ENCODE data around the gene LACTB.

The LACTB gene

DNA sequence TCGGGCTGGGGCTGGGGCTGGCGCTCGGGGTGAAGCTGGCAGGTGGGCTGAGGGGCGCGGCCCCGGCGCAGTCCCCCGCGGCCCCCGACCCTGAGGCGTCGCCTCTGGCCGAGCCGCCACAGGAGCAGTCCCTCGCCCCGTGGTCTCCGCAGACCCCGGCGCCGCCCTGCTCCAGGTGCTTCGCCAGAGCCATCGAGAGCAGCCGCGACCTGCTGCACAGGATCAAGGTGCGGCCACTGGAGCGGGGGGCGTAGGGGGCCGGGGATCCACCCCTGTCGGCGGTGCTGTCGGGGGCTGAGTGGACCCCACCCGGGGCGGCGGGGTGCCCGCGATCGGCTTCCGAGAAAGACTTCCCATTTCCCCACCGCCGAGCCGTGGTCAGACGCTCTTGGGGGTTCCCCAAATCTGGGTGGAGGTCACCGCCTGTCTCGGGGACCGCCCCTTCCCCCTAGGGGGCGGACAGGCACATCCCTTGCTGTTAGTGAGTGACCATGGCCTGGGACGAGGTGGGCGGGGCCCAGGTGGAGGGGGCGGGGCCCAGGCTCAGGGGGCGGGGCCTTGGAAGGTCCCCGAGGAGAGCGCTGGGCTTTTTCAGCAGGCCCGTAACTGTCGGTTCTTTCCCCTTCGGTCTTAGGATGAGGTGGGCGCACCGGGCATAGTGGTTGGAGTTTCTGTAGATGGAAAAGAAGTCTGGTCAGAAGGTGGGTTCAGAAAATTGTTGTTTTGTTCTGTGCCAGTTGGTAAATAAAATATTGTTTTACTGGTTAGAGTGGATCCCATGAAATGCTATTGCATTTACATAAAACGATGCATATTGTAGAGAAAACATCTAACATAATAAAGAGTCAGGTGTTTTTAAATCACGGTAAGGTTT is 578 bp downstream of the LACTB start:
- in situ Hi-C loops (cut with MboI; ENCODE audit: low sequenced_read_pairs) = no loop called here

DNA sequence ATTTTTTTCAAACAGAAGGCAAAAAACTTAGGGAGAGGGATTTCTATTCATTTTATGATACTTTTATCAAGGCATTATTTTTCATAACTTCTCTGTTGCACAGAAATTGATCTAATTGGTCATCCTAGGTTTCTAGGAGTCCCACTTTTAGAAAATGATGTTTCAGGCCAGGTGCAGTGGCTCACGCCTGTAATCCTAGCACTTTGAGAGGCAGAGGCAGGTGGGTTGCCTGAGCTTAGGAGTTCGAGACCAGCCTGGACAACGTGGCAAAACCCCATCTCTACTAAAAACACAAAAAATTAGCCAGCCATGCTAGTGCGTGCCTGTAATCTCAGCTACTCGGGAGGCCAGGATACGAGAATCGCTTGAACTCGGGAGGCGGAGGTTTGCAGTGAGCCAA is 2.8 kb downstream of the LACTB start:
- in situ Hi-C loops (cut with MboI; ENCODE audit: low sequenced_read_pairs) = no loop called here

DNA sequence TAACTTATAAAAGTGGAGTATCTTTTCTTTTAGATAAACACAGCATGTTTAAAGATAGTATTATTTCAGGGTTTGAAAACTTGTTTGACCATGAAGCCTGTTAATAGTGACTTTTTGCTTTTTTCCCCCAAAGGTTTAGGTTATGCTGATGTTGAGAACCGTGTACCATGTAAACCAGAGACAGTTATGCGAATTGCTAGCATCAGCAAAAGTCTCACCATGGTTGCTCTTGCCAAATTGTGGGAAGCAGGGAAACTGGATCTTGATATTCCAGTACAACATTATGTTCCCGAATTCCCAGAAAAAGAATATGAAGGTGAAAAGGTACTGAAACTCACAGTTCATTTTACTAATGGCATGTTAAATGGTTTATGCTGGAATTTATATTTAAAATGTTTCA is 5.1 kb downstream of the LACTB start:
- in situ Hi-C loops (cut with MboI; ENCODE audit: low sequenced_read_pairs) = no loop called here

DNA sequence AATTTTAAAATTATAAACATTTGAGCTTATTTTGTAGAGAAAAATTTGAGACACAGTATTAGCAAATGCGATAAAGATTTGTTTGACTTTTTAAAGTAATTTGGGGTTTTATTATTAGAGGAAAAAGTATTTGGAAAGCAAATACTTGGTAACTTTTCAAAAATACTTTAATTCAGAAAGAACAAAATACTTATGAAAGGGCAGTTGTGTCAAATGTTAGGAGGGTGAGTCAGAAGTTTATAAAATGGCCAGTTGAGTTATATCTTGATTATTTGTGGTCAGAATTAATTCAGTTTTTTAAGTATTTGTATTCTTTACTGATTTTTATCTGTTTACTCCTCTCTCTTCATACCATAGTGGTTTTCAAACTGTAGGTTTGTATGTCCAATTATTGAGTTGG is 12.1 kb downstream of the LACTB start:
- in situ Hi-C loops (cut with MboI; ENCODE audit: low sequenced_read_pairs) = no loop called here

DNA sequence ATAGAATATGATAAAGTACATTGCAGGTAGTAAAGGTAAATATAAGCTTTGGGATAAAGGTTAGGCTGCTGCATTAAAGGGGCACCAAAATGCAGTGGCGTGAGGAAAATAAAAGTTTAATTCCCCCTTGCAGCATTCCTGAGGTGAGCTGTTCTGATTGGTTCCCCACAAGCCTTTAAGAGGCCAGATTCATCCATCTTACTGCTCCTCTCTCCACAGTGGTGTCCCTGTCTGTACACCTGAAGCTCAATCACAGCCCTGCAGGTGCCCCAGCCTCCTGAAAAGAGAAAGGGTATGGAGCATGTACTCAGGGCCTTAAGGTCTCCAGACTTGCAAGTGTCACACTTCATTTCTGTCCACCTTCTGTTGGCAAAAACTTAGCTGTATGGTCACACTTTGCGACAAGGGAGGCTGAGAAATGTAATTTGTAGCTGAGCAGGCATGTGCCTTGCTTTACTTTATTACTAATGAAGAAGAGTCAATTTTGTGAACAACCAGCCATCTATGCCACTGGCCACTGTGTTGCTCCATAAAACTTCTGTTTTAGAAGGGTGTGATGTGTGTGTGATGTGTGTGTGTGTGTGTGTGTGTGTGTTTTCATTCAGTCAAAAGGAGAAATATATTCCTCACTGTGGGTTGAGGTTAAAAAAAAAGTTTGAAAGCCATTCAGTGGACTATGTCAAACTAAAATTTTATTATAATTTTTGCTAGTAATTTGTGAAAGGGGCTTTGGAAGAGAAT is 12.8 kb downstream of the LACTB start:
- in situ Hi-C loops (cut with MboI; ENCODE audit: low sequenced_read_pairs) = no loop called here

DNA sequence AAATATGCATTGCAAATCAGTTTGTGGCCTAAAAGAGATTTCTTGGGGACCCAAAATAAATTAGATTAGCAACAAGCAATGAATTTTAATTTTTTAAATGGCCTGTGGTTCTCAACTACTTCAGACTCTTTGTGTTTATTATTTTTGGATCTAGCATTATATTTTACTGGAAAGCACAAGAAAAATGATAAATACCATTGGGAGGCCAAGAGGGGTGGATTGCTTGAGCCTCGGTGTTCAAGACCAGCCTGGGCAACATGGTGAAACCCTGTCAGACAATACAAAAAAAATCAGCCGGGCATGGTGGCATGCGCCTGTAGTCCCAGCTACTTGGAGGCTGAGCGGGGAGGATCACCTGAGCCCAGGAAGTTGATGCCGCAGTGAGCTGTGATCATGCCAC is 13.6 kb downstream of the LACTB start:
- in situ Hi-C loops (cut with MboI; ENCODE audit: low sequenced_read_pairs) = no loop called here

DNA sequence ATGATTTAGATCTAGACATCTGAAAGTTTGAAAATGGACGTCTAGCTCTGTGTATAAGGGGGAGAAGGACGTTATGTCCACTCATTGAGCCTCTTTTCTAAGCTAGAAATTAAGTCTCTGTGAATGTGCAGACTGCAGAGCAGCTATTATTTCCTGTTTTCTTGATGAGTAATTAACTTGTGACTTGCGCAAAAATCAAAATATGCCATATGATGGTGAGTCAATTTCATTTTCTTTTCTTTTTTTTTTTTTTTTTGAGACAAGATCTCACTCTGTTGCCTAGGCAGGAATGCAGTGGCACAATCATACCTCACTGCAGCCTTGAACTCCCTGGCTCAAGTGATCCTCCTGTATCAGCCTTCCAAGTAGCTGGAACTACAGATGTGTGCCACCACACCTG is 14.1 kb downstream of the LACTB start:
- in situ Hi-C loops (cut with MboI; ENCODE audit: low sequenced_read_pairs) = no loop called here

DNA sequence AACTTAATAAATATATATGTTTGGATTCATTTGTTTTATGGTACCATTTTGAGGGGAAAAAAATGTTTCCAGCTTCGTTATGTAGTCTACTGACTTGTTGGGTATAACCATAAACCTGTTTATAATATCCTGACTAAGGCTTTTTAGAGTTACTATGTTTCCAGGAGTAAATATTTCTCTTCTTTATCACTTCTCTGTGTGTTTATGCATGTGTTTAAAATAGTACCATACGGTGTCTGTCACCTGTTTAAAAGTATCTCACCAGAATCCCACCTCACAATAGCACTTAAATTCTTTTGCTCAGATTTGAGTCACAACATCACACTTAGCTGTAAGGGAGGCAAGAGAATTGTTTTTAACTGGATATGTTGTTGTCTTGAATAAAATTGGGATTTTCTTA is 15.1 kb downstream of the LACTB start:
- in situ Hi-C loops (cut with MboI; ENCODE audit: low sequenced_read_pairs) = no loop called here

DNA sequence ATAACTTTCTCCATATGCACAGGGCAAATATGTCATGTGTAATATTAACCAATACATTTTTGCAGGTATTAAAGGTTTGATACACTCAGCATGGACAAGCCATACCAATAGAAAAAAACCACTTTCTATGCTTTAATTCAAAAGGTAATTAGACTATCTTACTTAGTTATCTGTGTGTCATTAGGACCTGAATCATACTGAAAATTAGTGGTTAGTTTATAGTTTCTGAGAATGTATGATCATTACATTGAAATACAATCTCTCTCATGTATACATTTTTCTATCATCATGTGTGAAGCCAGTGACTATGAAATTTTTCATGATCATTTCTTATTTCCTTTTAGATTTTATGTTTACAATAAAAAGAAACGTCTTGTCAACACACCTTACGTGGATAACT is 19.3 kb downstream of the LACTB start:
- in situ Hi-C loops (cut with MboI; ENCODE audit: low sequenced_read_pairs) = no loop called here

DNA sequence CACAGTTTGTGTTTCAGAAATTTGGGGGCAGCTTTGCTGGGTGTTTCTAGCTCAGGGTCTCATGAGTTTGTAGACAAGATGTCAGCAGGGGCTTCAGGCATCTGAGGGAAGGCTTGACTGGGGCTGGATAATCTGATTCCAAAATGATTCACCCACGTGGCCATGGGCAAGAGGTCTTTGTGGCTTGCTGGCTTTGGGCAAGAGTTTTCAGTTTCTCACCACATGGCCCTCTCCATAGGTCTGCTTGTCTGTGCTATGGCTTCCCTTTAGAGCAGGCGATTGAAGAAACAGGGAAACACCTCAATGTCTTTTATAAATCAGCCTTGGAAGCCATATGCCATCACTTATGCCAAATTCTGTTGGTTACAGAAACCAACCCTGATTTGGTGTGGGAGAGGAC is 23.8 kb downstream of the LACTB start:
- in situ Hi-C loops (cut with MboI; ENCODE audit: low sequenced_read_pairs) = no loop called here

DNA sequence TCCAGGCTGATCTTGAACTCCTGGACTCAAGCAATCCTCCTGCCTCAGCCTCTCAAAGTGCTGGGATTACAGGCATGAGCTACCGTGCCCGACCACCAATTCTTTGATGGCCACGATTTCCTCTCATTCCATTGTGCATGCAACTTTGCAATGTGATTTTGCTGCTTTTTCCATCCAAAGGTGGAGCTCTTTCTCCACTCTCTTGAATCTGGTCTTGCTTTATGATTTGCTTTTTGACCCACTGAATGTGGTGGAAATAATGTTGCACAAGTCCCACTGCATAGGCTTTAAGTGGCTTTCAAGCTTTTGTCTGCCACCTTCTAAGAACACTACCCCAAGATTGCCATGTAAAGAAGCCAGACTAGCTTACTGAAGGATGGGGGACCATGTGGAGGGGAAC is 25.0 kb downstream of the LACTB start:
- in situ Hi-C loops (cut with MboI; ENCODE audit: low sequenced_read_pairs) = no loop called here

DNA sequence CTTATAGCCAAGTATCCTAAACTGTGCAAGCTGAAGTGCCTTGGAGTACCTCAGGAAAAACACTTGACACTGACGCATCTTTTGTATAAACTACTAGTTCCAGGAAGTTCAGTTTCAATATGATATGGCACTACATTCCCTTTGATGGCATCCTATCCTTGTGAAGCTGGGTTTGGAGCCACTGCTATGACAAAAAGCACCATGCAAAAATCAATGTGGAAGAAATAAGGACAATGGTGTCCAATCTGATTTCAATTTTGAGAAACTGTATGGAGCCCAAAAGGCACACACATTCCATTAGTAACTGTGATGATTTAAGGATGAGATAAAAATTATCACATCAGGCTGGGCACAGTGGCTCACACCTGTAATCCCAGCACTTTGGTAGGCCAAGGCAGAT is 30.0 kb downstream of the LACTB start:
- in situ Hi-C loops (cut with MboI; ENCODE audit: low sequenced_read_pairs) = no loop called here

DNA sequence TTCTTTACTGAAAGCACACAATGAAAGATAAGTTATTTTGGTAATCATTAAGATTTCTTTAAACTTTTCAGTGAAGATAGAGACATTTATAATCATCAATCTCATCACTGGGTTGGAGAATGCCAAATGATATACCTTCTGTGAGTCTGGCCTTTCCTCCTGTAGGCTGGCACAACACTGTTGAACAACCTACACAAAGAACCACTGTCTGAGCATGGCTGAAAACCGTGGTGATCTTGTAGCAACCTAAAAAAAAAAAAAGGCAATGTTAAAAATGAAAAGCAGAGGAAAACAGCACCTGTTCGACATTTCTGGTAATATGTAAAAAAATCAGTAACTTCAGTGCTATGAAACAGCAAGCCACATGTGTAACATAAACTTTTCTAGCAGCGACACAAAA is 33.8 kb downstream of the LACTB start:
- in situ Hi-C loops (cut with MboI; ENCODE audit: low sequenced_read_pairs) = no loop called here

DNA sequence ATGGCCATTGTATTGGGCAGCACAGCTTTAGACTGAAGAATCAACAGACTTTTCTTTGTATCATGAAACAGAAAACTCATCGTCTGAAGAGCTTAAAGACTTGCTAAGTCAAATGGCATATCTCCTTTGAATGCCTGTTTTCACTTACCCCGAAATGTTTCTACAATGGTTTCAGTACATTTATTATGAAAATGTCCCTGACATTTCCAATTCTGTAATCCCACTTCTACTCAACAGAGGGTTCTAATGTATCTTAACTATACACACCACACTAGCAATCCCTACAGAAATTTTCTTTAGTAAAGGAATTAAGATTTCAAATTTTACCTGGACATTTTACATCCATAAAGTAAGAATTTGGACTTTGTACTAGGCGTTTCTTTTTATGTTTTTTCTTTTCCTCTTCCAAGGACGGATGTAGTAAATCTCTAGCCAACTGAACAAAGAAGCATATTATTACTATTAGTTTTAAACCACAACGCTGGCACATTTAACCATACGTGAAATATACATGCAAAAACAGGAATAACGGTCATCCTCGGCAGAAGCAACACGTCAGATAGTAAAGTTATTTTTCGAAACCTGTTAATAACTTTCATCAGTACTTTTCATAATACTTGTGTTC is 34.5 kb downstream of the LACTB start:
- in situ Hi-C loops (cut with MboI; ENCODE audit: low sequenced_read_pairs) = no loop called here

DNA sequence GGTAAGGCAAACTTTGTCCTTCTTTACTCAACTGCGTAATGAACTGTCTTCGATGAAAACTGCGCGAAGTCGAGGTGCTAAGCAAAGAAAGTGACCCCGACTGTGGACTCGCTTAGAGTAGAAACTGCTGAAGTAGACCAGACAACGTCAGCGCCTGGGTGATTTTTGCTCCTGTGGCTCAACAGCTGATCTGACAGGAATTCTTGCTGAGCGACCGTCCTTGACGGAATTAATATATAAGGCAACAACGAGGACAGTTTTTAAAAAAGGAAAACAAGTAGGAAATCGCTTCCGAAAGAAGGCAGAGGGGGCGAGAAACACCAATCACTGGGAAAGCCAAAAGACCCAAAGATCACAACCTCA is 35.1 kb downstream of the LACTB start:
- in situ Hi-C loops (cut with MboI; ENCODE audit: low sequenced_read_pairs) = no loop called here

DNA sequence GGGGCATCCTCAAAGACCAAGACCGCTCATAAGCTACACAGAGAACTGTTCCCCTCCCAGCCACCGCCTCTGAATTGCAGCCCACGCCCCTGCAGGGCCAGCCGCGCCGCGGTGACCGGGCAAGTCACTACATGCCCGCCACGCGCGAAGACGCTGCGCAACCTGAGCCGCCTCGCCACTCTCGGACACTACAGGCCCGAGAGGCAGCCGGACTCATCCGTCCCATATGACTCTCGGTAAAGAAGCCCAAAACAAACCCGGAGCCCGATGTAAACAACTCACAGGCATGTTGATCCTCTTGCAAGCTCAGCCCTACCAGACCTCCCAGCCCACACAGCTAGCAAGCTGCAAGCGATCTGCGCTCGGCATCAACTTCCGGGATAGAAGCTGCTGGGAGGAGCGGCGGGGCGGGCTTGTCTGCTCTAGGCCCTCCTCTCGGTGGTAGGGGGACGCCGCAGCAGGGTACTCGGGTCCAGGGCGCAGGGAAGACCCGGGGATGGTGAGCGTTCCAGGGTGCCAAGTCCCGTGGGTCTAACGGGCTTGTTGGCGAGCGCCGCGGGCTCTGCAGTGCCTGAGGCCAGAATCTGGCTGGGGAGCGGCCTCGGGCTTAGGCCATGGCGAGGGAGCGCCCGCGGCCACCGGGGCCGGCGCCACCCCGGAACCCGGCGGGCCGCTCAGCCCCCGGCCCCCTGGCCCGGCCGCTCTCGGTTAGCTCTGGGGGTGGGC is 35.6 kb downstream of the LACTB start, which contains the start of gene RPS27L:
TSS of gene RPS27L (minus strand) at position 360 of the 726 bp plus-strand sequence. CDS start at position 288, 72 bp downstream.
- in situ Hi-C loops (cut with MboI; ENCODE audit: low sequenced_read_pairs) = no loop called here

DNA sequence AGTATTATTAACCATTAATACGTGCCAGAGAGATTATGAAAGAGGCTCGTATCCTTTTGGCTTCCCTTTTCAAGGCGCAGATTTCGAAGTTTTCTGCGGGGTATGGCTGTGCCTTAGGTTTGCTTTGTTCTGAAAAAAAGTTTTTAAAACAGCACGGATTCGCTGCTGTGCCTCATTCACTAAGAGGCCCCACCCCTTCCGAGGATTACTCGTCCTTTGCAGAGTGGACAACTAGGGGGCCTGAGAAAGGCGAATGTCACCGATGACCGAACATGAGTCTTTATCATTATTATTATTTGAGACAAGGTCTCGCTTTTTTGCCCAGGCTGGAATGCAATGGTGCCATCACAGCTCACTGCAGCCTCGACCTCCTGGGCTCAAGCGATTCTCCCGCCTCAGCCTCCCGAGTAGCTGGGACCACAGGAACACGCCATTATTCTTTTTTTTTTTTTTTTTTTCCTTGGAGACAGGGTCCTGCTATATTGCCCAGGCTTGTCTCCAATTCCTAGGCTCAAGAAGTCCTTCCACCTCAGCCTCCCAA is 36.3 kb downstream of the LACTB start:
- in situ Hi-C loops (cut with MboI; ENCODE audit: low sequenced_read_pairs) = no loop called here

DNA sequence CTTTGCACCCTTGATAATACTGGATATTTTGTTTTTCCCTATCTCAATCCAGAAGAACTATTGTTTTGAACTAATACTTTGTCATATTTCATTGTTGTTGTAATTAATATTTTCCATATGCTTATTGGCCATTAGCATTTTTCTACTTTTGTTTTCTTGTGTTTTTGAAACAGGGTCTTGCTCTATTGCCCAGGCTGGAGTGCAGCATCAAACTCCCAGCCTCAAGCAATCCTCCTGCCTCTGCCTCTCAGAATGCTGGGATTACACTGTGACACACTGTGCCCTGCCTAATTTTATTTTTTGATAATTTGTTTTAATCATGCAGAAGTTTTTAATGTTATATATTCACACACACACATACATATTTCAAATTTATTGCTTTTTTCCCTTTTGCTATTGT is 39.0 kb downstream of the LACTB start:
- in situ Hi-C loops (cut with MboI; ENCODE audit: low sequenced_read_pairs) = no loop called here

DNA sequence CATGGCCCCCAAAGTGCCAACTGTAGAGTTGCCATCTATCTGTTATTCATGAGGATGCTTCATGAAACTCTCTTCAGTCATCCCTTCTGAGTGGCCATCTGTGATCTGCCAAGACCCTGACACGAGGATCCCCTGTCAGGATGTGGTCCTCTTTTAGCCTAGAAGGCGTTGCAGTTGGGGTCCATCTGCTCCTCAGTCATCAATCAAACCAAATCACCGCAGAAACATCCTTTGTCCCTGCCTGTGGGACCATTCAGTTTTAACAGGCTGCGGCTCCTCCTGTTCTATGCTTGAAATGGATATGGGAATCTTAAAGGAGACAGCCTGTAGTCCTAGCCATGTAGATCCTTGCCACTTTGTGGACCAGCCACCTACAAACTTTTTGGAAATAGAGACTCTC is 41.6 kb downstream of the LACTB start:
- in situ Hi-C loops (cut with MboI; ENCODE audit: low sequenced_read_pairs) = no loop called here

DNA sequence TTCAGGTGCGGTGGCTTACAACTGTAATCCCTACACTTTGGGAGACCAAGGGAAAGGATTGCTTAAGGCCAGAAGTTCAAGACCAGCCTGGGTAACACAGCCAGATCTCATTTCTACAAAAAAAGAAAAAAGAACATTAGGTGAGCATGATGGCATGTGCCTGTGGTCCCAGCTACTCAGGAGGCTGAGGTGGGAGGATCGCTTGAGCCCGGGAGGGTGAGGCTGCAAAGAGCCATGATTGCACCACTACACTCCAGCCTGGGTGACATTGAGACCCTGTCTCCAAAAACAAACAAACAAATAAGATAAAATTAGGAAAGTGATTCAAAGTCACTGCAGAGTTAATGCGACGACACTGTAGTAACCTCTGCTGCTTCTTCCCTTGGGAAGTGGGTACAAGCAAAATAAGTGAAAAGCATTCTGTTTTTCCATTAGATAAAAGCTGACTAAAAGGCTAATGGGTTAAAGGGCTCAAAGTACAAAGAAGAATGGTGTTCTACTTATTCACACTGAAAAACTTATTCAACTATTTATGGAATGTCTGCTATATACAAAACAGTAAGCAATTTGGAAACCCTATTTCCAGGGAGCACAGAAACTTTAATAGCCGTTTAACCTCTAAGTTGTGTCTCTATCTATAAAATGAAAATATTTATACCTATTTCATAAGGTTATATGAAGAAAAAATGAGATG is 43.7 kb downstream of the LACTB start:
- in situ Hi-C loops (cut with MboI; ENCODE audit: low sequenced_read_pairs) = no loop called here
